Neural progenitor cell (in vitro differentiated cells): ENCODE measurements around the gene C20orf141.
"Not testable (repeated sequence)": the region's sequence is repeated elsewhere in the genome, so short reads cannot be mapped to it uniquely, and the experiment has no call there.

Experiments used
- EZH2 ChIP-seq: fragments of 200-600 bp; sonication (generic); IDR thresholded peaks from 2 replicates; pipeline ENCODE4 v1.6.1; 2017; ENCODE audit warnings: antibody characterized with exemption, mild to moderate bottlenecking, moderate library complexity
- TF ChIP-seq, protein P1 (sequence below): fragments of 200-600 bp; sonication (generic); IDR thresholded peaks from 2 replicates; pipeline ENCODE4 v1.5.1; 2017; ENCODE audit warnings: antibody characterized with exemption, mild to moderate bottlenecking

DNA sequence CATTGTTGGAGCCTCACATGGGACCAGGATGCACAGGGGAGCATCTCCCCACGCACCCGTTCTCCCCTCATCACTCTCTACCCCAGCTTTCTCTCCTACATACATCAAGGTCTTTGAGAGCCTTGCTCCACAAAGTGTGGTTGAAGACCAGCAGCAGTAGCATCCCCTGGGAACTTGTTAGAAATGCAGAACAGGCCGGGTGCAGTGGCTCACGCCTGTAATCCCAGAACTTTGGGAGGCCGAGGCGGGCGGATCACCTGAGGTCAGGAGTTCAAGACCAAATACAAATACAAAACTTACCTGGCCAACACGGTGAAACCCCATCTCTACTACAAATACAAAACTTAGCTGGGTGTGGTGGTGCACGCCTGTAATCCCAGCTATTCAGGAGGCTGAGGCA, 6.9 kb upstream of the C20orf141 start:
- TF ChIP-seq, protein P1, sequence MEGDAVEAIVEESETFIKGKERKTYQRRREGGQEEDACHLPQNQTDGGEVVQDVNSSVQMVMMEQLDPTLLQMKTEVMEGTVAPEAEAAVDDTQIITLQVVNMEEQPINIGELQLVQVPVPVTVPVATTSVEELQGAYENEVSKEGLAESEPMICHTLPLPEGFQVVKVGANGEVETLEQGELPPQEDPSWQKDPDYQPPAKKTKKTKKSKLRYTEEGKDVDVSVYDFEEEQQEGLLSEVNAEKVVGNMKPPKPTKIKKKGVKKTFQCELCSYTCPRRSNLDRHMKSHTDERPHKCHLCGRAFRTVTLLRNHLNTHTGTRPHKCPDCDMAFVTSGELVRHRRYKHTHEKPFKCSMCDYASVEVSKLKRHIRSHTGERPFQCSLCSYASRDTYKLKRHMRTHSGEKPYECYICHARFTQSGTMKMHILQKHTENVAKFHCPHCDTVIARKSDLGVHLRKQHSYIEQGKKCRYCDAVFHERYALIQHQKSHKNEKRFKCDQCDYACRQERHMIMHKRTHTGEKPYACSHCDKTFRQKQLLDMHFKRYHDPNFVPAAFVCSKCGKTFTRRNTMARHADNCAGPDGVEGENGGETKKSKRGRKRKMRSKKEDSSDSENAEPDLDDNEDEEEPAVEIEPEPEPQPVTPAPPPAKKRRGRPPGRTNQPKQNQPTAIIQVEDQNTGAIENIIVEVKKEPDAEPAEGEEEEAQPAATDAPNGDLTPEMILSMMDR, result not testable (repeated sequence)
- not testable (repeated sequence) for TF ChIP-seq EZH2
